Gastrocnemius medialis (tissue), 4 donors: Measurements from ENCODE around the gene GRIA1.

Experiments used
- POLR2A ChIP-seq, 2 donors: fragments of 450-650 bp; IDR thresholded peaks; one replicate each; pipeline ENCODE4 v1.6.1; 2017; ENCODE audit warnings: antibody characterized with exemption in 2 of 2, mild to moderate bottlenecking in 2 of 2, moderate library complexity in 2 of 2
- TF ChIP-seq, protein P1 (sequence below), 5 experiments: fragments of 450-650 bp in 3 of 5; fragments of 200-600 bp in 2 of 5; sonication (generic) in 2 of 5; IDR thresholded peaks in 4 of 5; conservative IDR thresholded peaks in 1 of 5; 1 replicate in 4 of 5; 2 replicates in 1 of 5; pipeline ENCODE4 v1.5.1; 2016 to 2019; ENCODE audit warnings: antibody characterized with exemption in 5 of 5, mild to moderate bottlenecking in 3 of 5, moderate library complexity in 3 of 5

- TF ChIP-seq, protein P1, sequence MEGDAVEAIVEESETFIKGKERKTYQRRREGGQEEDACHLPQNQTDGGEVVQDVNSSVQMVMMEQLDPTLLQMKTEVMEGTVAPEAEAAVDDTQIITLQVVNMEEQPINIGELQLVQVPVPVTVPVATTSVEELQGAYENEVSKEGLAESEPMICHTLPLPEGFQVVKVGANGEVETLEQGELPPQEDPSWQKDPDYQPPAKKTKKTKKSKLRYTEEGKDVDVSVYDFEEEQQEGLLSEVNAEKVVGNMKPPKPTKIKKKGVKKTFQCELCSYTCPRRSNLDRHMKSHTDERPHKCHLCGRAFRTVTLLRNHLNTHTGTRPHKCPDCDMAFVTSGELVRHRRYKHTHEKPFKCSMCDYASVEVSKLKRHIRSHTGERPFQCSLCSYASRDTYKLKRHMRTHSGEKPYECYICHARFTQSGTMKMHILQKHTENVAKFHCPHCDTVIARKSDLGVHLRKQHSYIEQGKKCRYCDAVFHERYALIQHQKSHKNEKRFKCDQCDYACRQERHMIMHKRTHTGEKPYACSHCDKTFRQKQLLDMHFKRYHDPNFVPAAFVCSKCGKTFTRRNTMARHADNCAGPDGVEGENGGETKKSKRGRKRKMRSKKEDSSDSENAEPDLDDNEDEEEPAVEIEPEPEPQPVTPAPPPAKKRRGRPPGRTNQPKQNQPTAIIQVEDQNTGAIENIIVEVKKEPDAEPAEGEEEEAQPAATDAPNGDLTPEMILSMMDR (IDR thresholded peaks at IDR 0.05 in 4 of 5, conservative IDR thresholded peaks at IDR 0.05 in 1 of 5): no peak
- TF ChIP-seq POLR2A (IDR thresholded peaks at IDR 0.05): no peak
These were observed 43.6 kb downstream of the GRIA1 start for GRCh38 chr5:153534102-153534501.
